ENCODE data around the gene GRB10. TPM values are rescaled to one million over a fixed set of nuclear protein-coding genes. Genes with fewer than 3 reads are reported as not detected.

Gene GRB10
- total RNA-seq, 1 experiment from 2014 or later = 38.3 TPM

DNA sequence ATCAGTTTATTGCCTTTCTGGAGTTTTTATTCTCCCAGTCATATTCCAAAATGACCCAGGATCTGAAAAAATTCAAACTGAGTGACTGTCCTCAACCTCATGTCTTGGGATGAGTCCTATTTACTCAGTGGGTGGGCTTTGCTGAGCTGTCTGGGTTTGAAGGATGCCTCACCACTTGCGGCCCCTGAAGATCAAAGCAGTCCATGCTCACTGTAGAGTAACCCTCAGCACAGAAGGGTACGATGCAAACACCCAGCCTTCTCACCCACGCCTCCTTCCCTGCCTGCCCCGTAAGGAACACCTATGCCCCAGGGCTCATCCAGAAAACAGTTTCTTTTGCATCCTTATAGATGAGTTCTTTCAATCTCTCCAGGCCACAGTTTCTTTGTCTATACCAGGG lies 42.2 kb upstream of the GRB10 start:
- intact Hi-C loops (cut with micrococcal nuclease; ENCODE audit: unreplicated experiment) = no loop called here
- H3K36me3 ChIP-seq (ENCODE audit: control insufficient read depth, insufficient read depth, low read length) = no peaks in the 10 kb centered on the region
- H3K27me3 ChIP-seq (ENCODE audit: control insufficient read depth, insufficient read depth, low read length) = no peaks in the 10 kb centered on the region
- no peaks in the 10 kb centered on the region for H3K9me3 ChIP-seq (ENCODE audit: control insufficient read depth, insufficient read depth, low read depth, low read length)
- in situ Hi-C loops (cut with HindIII; ENCODE audit: low pct_unique_long_range_greater_than_20kb, low sequenced_read_pairs) = no loop called here
- H3K27ac ChIP-seq (ENCODE audit: low read length) = no peak overlapping the region
- no peak for TF ChIP-seq TCF7L2 (IDR thresholded peaks at IDR 0.05; ENCODE audit: low read depth, low read length)
- TF ChIP-seq, protein P1, sequence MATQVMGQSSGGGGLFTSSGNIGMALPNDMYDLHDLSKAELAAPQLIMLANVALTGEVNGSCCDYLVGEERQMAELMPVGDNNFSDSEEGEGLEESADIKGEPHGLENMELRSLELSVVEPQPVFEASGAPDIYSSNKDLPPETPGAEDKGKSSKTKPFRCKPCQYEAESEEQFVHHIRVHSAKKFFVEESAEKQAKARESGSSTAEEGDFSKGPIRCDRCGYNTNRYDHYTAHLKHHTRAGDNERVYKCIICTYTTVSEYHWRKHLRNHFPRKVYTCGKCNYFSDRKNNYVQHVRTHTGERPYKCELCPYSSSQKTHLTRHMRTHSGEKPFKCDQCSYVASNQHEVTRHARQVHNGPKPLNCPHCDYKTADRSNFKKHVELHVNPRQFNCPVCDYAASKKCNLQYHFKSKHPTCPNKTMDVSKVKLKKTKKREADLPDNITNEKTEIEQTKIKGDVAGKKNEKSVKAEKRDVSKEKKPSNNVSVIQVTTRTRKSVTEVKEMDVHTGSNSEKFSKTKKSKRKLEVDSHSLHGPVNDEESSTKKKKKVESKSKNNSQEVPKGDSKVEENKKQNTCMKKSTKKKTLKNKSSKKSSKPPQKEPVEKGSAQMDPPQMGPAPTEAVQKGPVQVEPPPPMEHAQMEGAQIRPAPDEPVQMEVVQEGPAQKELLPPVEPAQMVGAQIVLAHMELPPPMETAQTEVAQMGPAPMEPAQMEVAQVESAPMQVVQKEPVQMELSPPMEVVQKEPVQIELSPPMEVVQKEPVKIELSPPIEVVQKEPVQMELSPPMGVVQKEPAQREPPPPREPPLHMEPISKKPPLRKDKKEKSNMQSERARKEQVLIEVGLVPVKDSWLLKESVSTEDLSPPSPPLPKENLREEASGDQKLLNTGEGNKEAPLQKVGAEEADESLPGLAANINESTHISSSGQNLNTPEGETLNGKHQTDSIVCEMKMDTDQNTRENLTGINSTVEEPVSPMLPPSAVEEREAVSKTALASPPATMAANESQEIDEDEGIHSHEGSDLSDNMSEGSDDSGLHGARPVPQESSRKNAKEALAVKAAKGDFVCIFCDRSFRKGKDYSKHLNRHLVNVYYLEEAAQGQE (IDR thresholded peaks at IDR 0.05; ENCODE audit: insufficient read depth in 1 of 2, low read depth in 2 of 2, low read length in 1 of 2) = no peak
- TF ChIP-seq SIN3A (IDR thresholded peaks at IDR 0.05; ENCODE audit: borderline replicate concordance, insufficient read depth, low read depth, low read length) = no peak
- BruUV-seq (replicated peaks) = no TSS peak
- DNase-seq (ENCODE audit: low read depth, low spot score) (no peak), ATAC-seq (no peak)
- H3K4me1 ChIP-seq (ENCODE audit: control insufficient read depth, insufficient read depth, low read length) = no peaks in the 10 kb centered on the region
- ChIA-PET CTCF (no interaction called here), POLR2A (no interaction called here)
- no peak overlapping the region for H3K4me3 ChIP-seq (ENCODE audit: low read depth in 2 of 2, low read length in 2 of 2)

DNA sequence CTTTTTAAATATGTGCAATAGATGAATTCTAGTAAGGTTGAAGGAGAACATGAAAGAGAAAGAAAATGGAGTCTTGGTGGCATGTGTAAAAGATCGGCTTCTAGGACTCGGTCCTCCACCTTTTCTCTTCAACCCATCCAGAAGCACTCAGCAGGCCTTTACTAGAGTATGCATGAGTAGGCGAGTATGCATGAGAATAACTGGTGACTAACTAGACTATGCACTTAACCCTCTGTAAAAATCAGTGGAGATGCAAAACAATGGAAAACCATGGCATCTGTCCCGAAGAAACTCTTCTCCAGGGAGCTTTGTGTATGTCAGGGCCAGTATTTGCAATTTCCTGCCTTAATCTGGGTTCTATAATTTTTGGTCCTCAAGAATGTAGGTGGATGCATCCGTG lies 40.0 kb upstream of the GRB10 start:
- no peaks in the 10 kb centered on the region for H3K9me3 ChIP-seq (ENCODE audit: control insufficient read depth, insufficient read depth, low read depth, low read length)
- H3K4me3 ChIP-seq (ENCODE audit: low read depth in 2 of 2, low read length in 2 of 2) = no peak overlapping the region
- no peak for ATAC-seq
- POLR2A ChIA-PET = no interaction called here
- no peak overlapping the region for H3K27ac ChIP-seq (ENCODE audit: low read length)
- TF ChIP-seq TCF7L2 (IDR thresholded peaks at IDR 0.05; ENCODE audit: low read depth, low read length) (no peak), POLR2AphosphoS5 (IDR thresholded peaks at IDR 0.05; ENCODE audit: low read depth, low read length) (no peak), SIN3A (IDR thresholded peaks at IDR 0.05; ENCODE audit: borderline replicate concordance, insufficient read depth, low read depth, low read length) (no peak)
- TF ChIP-seq, protein P2, sequence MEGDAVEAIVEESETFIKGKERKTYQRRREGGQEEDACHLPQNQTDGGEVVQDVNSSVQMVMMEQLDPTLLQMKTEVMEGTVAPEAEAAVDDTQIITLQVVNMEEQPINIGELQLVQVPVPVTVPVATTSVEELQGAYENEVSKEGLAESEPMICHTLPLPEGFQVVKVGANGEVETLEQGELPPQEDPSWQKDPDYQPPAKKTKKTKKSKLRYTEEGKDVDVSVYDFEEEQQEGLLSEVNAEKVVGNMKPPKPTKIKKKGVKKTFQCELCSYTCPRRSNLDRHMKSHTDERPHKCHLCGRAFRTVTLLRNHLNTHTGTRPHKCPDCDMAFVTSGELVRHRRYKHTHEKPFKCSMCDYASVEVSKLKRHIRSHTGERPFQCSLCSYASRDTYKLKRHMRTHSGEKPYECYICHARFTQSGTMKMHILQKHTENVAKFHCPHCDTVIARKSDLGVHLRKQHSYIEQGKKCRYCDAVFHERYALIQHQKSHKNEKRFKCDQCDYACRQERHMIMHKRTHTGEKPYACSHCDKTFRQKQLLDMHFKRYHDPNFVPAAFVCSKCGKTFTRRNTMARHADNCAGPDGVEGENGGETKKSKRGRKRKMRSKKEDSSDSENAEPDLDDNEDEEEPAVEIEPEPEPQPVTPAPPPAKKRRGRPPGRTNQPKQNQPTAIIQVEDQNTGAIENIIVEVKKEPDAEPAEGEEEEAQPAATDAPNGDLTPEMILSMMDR (IDR thresholded peaks at IDR 0.05) = no peak
- TF ChIP-seq, protein P1 (IDR thresholded peaks at IDR 0.05; ENCODE audit: insufficient read depth in 1 of 2, low read depth in 2 of 2, low read length in 1 of 2) = no peak
- H3K4me1 ChIP-seq (ENCODE audit: control insufficient read depth, insufficient read depth, low read length) = no peaks in the 10 kb centered on the region
- no peak for DNase-seq (ENCODE audit: low read depth, low spot score)
- intact Hi-C loops (cut with micrococcal nuclease; ENCODE audit: unreplicated experiment) (no loop called here), in situ Hi-C loops (cut with HindIII; ENCODE audit: low pct_unique_long_range_greater_than_20kb, low sequenced_read_pairs) (no loop called here)
- H3K36me3 ChIP-seq (ENCODE audit: control insufficient read depth, insufficient read depth, low read length) = no peaks in the 10 kb centered on the region
- no TSS peak for BruUV-seq (replicated peaks)
- no peaks in the 10 kb centered on the region for H3K27me3 ChIP-seq (ENCODE audit: control insufficient read depth, insufficient read depth, low read length)
- CTCF ChIA-PET = no interaction called here
